NCI-H146 (cell line): ENCODE results near the gene AMZ2.
"Not testable (repeated sequence)": the region's sequence is repeated elsewhere in the genome, so short reads cannot be mapped to it uniquely, and the experiment has no call there.

Experiments
- DNase-seq: peaks from one replicate; lab custom pipeline; 2025; lab: John Stamatoyannopoulos, UW

AMZ2 gene

GRCh38 chr17:68220186-68220585, 27.7 kb upstream of the AMZ2 start:
- not testable (repeated sequence) for DNase-seq

GRCh38 chr17:68220786-68221185, 27.1 kb upstream of the AMZ2 start:
- DNase-seq = not testable (repeated sequence)

GRCh38 chr17:68221786-68222185, 26.1 kb upstream of the AMZ2 start:
- no peak for DNase-seq

GRCh38 chr17:68222606-68223005, 25.2 kb upstream of the AMZ2 start:
- no peak for DNase-seq

- not testable (repeated sequence) for DNase-seq
Observed at GRCh38 chr17:68225055-68225454, 22.8 kb upstream of the AMZ2 start.

- DNase-seq = not testable (repeated sequence)
Observed at GRCh38 chr17:68228039-68228680, 19.7 kb upstream of the AMZ2 start.

GRCh38 chr17:68228817-68229570, 18.8 kb upstream of the AMZ2 start:
- no peak for DNase-seq

GRCh38 chr17:68229619-68230018, 18.2 kb upstream of the AMZ2 start:
- no peak for DNase-seq

GRCh38 chr17:68231131-68231530, 16.7 kb upstream of the AMZ2 start:
- DNase-seq = not testable (repeated sequence)

- DNase-seq = no peak
Observed at GRCh38 chr17:68231541-68231940, 16.3 kb upstream of the AMZ2 start.

GRCh38 chr17:68232741-68233140, 15.1 kb upstream of the AMZ2 start:
- not testable (repeated sequence) for DNase-seq

- DNase-seq = not testable (repeated sequence)
Observed at GRCh38 chr17:68234726-68235335, 13.0 kb upstream of the AMZ2 start.

GRCh38 chr17:68235336-68235791, 12.5 kb upstream of the AMZ2 start:
- not testable (repeated sequence) for DNase-seq

GRCh38 chr17:68237369-68238163, 10.3 kb upstream of the AMZ2 start:
- DNase-seq = not testable (repeated sequence)

- no peak for DNase-seq
Observed at GRCh38 chr17:68238164-68238870, 9.5 kb upstream of the AMZ2 start.

- DNase-seq = no peak
Observed at GRCh38 chr17:68238871-68239253, 9.0 kb upstream of the AMZ2 start.

- DNase-seq = no peak
Observed at GRCh38 chr17:68239632-68240366, 8.0 kb upstream of the AMZ2 start.

- DNase-seq = no peak
Observed at GRCh38 chr17:68246271-68247028, 1.4 kb upstream of the AMZ2 start.

- peak; percentile 67 for DNase-seq
Observed at GRCh38 chr17:68248199-68248825, 469 bp downstream of the AMZ2 start.

- DNase-seq = no peak
Observed at GRCh38 chr17:68248891-68249290, 1.0 kb downstream of the AMZ2 start.
